GM19240 (cell line): ENCODE data around the gene LYRM1.
"Not testable (repeated sequence)": the region's sequence is repeated elsewhere in the genome, so short reads cannot be mapped to it uniquely, and the experiment has no call there.

Source experiments
- DNase-seq: peaks from one replicate; pipeline ENCODE4 v3.0.0; 2011; ENCODE audit warnings: low spot score; ENCODE audit not compliant: insufficient read length

Gene LYRM1, protein sequence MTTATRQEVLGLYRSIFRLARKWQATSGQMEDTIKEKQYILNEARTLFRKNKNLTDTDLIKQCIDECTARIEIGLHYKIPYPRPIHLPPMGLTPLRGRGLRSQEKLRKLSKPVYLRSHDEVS

DNA sequence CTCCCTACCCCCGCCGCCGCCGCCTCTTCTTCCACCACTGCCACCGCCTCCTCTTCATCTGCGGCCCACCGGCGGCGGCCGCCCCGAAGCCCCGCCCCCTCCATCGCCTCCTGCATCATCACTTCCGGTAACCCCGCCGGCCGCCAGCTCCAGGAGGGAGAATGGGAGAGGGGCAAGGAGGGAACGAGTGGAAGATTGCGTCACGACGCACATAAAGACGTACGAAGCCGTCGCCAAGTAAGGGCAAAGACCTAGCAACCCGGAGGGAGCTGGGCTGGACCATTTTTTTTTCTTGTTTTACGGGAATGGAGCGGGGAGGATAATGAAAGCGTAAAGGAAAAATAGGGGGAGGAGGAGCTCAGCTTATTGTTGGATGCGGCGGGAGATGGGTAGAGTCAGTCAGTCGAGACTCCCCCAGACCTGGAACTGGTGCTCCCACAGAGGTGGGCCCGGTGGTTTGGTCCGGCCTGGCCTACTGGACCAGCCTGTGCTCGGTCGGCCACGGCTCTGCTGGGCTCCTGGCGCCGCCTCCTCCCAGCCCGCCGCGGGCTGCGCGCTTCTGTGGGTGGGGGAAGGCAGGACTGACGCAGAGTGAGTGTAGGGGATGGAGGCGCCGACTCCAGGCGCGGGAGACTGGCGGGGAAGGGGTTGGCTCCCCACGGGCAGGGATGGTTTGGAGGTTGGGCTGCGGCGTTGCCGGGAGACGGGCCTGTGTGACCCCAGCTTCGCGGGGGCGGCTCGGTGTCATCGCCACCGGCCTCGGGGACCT lies at the start of gene LYRM1, which contains the start of gene DCUN1D3:
Gene LYRM1, plus strand, starts transcription at position 473 of the 769 bp plus-strand sequence. CDS start 14,785 bp downstream, outside the sequence.
Gene DCUN1D3, minus strand, starts transcription at position 60 of the 769 bp plus-strand sequence. CDS start 37,820 bp downstream, outside the sequence.
- DNase-seq: peak; percentile 71

DNA sequence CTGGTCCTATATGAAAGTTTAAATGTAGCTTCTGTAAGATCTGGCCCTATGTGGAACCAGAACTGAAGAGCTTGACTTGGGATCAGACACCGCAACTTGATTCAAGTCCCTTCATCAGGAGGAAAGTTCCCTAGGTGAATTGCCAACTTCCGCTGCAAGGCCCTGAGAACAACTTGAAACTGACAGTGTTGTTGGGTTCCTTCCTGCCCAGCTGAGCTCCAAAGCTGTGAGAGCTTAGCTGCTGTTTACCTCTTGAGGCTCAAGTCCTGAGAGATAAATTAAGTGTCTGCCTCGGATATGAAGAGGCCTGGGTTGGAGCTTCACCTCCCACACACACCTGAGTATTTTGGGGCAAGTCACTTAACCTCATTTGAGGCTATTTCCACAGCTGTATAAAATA lies 49.6 kb upstream of the LYRM1 start:
- DNase-seq: no peak

DNA sequence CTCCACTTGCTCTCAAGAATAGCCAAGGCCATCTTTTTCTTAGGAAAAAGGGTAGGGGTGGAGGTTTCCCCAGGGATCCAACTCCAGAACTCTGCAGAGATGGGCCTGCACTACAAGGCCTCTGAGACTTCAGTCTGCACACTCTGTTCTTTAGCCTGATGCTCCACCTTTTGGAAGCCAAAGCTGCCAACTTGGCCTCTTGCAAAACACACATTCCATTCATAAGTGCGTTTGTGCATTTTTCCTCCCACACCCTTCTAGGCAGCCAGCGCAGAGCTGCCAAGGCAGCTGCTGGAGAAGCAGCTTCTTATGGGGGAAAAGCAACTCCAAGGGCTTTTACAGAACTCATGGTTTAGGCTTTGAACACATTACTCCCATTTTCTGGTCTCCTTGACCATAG lies 49.0 kb upstream of the LYRM1 start:
- no peak for DNase-seq

DNA sequence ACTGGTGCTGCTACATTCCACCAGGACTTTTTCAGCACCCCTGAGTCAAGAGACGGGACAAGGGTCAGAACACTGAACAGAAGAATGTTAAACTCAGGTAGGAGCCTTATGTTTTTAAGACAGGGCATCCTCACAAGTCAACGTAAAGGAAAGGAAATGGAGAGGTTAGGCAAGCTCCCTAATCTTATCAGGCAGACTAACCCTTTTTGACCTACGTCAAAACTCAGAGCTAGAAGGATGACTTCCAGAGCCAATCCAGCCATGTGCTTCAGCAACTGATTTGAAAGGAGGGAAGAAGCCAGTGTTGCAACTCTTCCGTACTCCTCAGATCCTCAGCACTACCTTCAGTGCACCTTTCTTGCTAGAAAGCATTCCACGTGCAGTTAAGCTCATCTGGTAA lies 47.4 kb upstream of the LYRM1 start:
- DNase-seq: no peak

DNA sequence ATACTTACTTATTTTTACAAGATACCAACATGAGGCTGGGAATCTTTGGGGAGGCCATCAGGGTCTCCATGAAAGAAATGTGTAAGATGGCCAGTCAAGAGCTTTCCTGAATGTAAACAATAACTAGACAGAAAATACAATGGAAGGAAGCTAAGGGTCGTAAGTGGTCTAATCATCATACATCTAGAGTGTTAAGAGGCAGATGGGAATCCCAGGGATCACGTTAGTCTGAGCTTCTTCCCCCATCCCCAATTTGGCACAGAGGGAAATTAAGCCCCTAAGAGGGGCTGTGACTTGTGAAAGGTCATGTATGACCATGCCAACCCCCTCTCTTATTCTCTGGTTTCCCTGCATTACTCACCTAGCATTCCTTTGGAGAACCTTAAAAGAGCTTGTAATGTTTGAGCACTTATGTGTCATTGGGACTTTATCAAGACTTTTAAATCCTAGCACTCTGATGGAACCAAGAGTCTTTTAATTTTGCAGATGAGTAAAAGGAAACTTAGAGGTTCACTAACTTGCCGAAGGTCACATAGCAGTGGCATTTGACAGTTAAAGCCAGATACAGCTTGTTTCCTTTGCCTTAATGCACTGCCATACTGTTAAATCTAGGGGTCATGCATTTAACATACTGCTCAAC lies 46.5 kb upstream of the LYRM1 start:
- no peak for DNase-seq

DNA sequence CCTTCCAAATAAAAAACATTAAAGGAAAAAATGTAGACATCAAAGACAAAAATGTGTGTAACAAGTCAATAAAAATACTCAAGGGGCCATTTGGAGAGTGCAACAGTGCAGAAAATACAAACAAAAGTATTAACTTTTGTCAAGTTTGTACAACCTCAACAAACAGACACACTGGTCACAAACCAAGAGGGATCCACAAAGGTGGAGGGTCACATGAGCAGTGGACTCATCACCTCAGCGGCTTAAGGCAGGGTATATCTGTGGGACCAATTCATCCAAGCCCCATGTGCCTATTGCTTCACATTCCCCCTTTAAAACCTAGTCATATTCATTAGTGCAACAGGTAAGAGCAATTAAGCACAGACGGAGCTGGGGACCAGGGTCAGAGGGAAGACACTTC lies 45.6 kb upstream of the LYRM1 start:
- DNase-seq: no peak

DNA sequence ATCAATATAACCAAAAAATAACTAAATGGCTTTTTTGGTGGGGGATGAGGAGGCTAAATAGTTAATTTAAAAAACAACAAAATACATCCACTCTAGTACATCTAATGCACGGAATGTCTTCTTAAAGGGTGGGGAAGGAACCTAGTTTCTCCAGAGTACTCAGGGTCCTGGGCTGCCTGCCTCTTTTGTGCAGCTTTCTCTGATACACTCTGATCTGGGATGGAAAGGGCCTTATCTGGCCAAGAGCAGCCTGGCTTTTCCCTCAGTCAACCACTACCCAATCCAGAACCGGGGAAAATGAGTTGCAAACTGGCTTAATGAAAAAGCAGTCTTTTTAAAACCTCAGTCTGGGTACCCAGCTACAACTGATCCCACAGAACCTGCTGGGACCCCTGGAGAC lies 43.3 kb upstream of the LYRM1 start:
- DNase-seq: no peak

DNA sequence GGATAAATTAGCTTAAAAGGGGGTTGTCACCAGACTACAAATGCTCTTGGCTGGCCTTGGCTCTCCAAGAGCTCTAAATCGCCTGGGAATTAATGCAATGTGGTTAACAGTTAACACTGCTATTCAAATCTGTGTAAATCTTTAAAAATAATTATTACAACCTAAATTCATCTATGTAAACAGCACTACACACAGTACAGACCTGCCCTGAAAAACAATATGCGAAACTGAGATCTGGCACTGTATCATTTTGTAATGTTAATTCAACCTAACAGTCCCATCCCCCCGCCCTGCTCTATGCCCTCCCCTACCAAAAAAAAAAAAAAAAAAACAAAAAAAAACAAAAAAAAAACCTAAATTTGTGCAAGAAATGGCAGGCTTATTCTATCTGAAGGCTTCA lies 41.3 kb upstream of the LYRM1 start:
- DNase-seq: no peak

DNA sequence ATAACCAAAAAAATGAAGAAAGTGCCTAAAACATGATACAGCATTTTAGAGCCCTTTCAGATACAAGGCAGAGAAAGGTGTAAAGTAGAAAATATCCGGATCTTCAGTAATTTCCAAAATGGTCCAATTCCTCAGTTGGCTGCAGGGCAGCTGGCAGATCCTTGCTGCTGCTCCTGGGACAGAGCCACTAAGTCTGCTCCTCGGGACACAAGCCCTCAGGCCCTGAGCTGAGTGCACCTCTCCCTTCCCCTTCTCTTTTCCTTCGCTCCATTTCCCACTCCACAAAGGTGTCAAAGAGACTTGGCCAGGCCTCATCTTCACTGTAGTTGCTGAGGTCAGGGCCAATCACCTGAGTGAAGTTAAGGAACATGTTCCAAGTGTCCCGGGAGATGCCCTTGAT lies 40.9 kb upstream of the LYRM1 start:
- DNase-seq: no peak

DNA sequence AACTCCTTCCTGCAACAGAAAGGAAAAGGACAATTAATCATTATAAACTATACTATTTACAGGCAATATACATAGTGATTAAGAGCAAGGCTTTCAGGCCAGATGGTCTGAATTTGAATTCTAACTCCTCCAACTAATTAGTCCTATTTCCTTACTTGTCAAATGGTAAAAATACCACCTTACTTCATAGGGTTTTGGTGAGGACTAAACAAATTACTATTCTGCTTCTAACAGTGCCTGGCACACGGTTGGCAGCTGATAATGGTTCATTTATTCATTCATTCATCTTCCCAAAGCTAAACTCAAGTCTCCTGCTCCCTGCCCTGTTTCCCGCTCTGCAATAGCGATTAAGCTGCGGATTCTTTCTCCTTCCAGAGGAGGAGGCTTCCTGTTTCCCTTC lies 40.2 kb upstream of the LYRM1 start:
- no peak for DNase-seq

DNA sequence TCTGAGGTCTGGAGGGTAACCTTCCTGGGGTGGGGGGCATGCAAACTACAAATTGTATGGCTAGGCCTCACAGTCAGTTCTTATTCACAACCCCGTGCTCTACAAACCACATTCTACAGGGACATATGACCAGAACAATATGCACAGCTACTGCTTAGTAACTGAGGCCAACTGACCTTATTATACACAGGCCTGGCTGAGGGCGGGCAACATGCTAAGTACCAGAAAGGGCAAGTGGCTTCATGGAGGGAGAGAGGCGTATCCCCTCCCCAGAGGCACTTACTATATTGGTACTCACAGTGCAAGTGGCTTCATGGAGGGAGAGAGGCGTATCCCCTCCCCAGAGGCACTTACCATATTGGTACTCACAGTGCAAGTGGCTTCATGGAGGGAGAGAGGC lies 39.6 kb upstream of the LYRM1 start:
- not testable (repeated sequence) for DNase-seq

DNA sequence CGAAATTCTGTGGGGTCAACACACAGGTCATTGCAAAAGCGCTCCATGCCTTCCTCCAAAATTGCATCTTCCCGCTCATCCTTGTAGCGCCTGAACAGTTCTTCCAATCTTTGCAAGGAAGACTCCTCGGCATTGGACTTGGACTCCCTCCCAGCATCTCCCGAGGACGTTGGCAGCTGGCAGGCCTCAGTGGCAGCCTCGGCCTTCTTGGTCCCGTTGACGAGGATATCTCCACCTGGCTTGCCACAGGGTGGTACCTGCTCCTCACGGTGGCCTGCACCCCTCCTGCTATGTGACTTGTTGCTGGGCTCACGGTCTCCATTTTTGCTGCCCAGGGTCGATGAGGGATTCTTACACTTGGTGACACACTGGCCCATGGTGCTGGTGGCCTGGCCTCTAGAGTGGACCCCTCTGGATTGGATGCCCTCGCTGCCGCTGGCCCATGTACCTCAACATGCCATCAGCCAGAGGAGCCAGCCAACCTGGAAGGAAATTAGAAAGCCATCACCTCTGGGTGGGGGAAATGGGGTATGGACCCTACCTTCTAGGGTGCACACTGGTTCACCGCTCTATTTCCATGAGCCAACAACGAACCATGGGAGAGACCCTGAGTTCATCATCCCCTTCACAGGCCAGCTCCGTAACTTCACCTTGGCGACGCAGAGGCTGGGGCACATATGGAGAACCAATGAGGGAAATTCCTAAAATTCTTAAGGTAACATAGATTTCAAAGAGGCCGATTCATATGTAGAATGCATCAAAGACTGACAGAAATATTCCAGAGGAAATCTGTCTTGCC lies 38.2 kb upstream of the LYRM1 start:
- no peak for DNase-seq

DNA sequence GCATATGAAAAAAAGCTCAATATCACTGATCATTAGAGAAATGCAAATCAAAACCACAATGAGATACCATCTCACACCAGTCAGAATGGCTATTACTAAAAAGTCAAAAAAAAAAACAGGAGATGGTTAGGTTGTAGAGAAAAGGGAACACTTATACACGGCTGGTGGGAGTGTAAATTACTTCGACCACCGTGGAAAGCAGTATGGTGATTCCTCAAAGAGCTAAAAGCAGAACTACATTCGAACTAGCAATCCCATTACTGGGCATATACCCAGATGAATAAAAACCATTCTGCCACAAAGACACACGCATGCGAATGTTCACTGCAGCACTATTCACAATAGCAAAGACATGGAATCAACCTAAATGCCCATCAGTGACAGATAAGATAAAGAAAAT lies 36.2 kb upstream of the LYRM1 start:
- DNase-seq: not testable (repeated sequence)

DNA sequence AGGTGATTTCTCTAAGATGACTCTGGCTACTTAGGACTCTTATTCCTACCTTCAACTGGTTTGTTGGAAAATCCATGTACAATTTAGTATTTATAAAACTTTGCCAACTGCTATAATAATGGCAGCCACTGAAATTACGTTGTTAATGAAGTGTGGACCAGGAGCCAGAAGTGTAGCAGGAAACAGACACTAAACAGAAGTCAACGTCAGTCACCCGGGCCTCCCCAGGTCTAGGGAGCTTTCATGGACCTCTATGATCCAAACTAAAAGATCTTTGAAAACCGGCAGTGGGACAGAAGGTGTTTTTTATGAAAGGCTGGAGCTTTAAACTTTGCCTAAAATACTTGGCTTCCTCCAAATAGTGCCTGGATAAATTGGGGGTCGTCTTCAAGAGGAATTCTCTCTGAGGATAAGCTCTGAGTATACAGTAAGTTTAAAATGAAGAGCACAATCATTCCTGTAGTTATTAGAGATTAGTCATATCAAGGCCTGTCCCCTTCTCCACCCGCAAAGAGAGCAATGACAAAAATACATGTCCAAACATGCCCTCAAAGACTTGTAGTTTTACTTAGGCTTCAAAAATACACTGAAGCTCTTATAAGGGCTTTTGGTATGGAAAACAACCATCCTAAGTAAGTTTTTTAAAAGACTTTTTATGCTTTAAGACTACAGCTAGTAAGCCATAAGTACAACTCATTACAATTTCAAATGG lies 35.0 kb upstream of the LYRM1 start:
- DNase-seq: no peak

DNA sequence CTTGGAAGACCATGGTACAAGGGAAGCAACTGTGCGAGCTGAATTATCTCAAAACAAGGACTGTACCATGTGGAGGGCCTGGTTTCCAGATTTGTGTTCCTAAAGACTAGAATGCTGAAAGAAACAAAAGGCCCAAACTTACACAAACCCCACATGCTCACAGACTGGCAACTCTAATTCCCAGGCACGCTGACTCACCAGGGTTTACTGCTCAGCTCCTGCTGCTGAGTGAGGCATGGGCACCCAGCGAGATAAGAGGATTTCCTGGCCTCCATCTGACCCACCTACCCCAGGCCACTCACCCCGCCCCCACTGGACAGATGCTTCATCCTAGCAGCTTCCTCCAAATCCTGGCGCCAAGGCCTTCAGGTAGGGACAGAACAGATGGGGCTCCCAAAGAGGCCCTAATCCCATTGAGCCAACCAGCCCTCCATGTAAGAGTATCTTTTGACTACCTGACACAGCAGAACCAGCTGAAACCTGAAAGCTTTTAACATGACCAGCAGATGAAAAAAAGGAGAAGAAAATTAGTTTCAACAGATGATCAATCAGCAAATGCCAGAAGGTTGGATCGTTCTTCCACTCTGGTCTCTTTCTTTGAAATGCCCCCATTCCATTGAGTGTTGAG lies 34.3 kb upstream of the LYRM1 start:
- no peak for DNase-seq

DNA sequence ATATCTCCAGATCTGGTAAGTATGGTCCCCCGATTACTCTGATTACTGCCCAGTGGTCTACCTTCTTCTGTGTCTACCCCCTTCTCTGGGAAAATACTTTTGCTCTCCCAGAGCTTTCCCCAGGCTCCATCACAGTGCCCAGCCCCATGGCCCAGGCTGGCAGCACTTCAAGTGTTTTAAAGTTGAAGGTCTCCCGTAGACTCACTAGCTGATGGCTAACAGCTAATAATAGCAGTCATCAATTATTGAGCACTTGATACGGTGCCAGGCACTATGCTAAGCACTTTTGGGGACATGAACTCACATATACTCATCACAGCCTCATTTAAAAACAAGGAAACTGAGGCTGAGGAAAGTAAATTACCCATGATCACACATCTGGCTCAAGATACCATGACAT lies 33.8 kb upstream of the LYRM1 start:
- DNase-seq: no peak

DNA sequence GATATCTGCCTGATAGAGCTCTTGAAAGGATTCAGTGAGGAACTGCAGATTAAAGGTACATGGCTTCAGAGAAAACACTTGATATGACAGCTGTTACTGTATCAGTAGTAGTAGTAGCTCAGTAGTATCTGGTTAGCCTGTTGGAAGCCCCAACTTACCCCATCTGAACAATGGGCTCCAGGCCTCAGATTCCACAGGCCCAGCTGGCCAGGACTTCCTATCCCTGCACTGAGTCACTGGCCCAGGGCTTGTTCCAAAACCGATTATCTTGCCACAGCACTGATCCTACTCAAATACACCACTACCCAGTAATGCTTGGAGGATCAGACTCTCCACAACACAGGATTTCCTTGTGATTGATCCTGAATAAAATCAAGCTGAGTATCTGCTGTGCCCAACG lies 33.0 kb upstream of the LYRM1 start:
- DNase-seq: no peak

DNA sequence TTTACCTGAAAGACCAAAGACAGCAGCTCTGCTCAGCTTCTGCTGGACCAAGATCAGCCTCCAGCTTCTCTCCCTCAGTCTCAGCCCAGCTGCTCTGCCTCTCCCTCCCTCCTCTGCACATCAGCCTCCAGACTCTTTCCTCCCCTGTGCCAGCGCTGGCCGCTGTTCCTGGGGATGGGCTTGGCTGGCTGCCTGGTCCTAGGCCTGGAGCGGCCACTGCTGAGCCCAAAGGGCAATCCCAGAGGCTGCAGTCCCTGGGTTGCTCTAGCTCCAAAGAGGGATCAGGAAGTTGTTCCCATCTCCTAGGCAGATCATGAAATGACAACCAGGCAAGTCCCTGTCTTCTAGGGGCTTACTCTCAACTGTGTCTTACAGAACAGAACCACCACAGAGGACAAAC lies 31.7 kb upstream of the LYRM1 start:
- DNase-seq: no peak

DNA sequence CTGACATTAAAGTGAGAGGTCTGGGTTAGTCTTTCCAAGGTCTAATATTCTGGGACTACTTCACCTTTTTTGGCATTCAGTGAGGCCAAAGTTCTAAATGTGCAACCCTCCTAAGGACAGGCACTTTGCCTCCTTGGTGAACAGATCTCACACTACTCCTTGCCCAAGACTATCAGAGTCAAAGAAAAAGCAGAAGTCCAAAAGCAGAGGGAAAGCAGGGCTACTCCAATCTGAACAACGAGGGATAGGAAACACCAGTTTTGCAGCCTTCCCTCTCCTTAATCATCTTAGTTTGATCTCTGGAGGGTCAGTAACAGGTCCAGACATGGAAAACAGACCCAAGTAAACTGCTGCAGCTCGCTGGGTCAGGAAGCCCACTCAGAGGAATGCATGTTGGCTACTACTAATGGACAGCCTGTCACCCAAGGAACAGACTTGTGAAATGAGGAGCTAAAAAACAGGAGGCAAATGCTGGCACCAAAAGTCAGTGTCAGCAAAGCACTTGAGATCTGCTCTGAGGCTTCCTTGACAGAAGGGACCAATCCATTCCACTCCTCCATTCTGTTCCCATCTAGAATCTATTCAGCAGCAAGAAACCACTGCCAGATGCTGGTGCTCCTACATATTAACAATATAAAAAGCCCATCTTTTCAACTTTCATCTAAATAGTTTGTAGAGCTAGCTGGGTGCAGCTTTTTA lies 30.3 kb upstream of the LYRM1 start:
- DNase-seq: no peak

DNA sequence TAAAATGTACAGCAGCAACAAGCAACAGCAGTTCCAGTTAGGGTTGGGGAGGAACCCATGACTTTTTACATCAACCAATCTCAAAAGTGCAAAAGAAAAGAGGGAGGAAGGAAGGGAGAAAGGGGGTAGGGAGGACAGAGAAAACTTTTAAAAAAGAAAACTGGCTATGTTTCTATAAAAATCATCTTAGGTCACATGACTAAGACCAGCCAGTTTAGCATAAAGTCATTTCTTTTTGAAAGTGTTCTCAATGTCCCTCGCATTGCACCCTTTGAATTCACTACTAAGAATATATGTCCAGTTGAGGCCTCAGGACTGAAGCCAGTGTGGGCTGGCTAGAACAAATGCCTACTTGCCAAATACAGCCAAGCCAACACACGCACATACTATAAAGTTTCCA lies 29.3 kb upstream of the LYRM1 start:
- DNase-seq: no peak
